HepG2 (cell line): ENCODE measurements around the gene GGA3. TPM values are rescaled to one million over a fixed set of nuclear protein-coding genes. Genes with fewer than 3 reads are reported as not detected.
A peak's percentile ranks its signal among the peaks of the same experiment; 100 is the strongest.

Experiments used
- ONECUT2 ChIP-seq: sonication (generic); formaldehyde crosslinking; IDR thresholded peaks from 2 replicates; pipeline ENCODE4 v1.4.0; 2020; ENCODE audit warnings: missing genetic modification reagents
- PAX8 ChIP-seq: sonication (generic); formaldehyde crosslinking; IDR thresholded peaks from 2 replicates; pipeline ENCODE4 v1.8.0; 2022; ENCODE audit warnings: mild to moderate bottlenecking, missing genetic modification reagents, borderline replicate concordance
- ZFP41 ChIP-seq: sonication (generic); formaldehyde crosslinking; IDR thresholded peaks from 2 replicates; pipeline ENCODE4 v1.4.0; 2020; ENCODE audit warnings: mild to moderate bottlenecking, missing genetic modification reagents, borderline replicate concordance
- ZNF136 ChIP-seq: sonication (generic); formaldehyde crosslinking; IDR thresholded peaks from 2 replicates; pipeline ENCODE4 v1.8.1; 2022; ENCODE audit warnings: low read depth, mild to moderate bottlenecking, moderate library complexity, missing genetic modification reagents
- ZNF407 ChIP-seq: sonication (generic); formaldehyde crosslinking; IDR thresholded peaks from one replicate; pipeline ENCODE4 v1.5.1; 2020; ENCODE audit warnings: mild to moderate bottlenecking, missing genetic modification reagents; ENCODE audit errors: not compliant biosample characterization
- ZNF790 ChIP-seq: sonication (generic); formaldehyde crosslinking; IDR thresholded peaks from 2 replicates; pipeline ENCODE4 v1.8.0; 2022; ENCODE audit warnings: missing genetic modification reagents, mild to moderate bottlenecking, borderline replicate concordance
- ZNF850 ChIP-seq: sonication (generic); formaldehyde crosslinking; conservative IDR thresholded peaks from 2 replicates; pipeline ENCODE4 v1.9.0; 2021; ENCODE audit warnings: mild to moderate bottlenecking, missing genetic modification reagents
- ZNF891 ChIP-seq: sonication (generic); formaldehyde crosslinking; IDR thresholded peaks from 2 replicates; pipeline ENCODE4 v1.5.0; 2020; ENCODE audit warnings: mild to moderate bottlenecking, missing genetic modification reagents
- polyA plus RNA-seq, 8 experiments: library from polyadenylated mRNA; depleted of rRNA in 3 of 8; stranded (reverse) in 7 of 8; unstranded in 1 of 8; fragments of >200 nt; fragmentation: Illumina TruSeq in 4 of 8; extraction: Trizol in 4 of 8; gene quantifications; 2 replicates each; pipeline versions ENCODE4 v1.2.1 to v1.2.3, GENCODE V29; 2011 to 2016; ENCODE audit warnings: low read depth in 4 of 8, missing spikeins in 1 of 8, mixed read lengths in 1 of 8; ENCODE audit not compliant: insufficient read depth in 1 of 8
- total RNA-seq, 5 experiments: library from RNA; depleted of rRNA; stranded (reverse); fragments of >200 nt; fragmentation: Illumina TruSeq; extraction: Trizol; gene quantifications; 2 replicates each; pipeline ENCODE4 v1.2.3, GENCODE V29; 2016; ENCODE audit warnings: low read depth in 1 of 5
- TF ChIP-seq, protein P1 (sequence below): sonication (generic); formaldehyde crosslinking; IDR thresholded peaks from 2 replicates; pipeline ENCODE4 v1.5.0; 2020; ENCODE audit warnings: mild to moderate bottlenecking, missing genetic modification reagents

The GGA3 gene
- total and polyA plus RNA-seq, 2 of the 13 experiments (the other 11 are each of a cell fraction or from before 2014, with no cell fraction given), result 28.4 to 43.7 TPM

- TF ChIP-seq ZNF136, result no peak
- 0 out of 2 replicates have a peak, but pooled peaks have one; percentile 26 for TF ChIP-seq PAX8 (CRISPR knock-in tag)
- no peak for TF ChIP-seq ZFP41
- TF ChIP-seq ZNF891 (CRISPR knock-in tag), result peak; percentile 49; the same call in 1 of the 2 replicates
- no peak for TF ChIP-seq ZNF850 (CRISPR knock-in tag)
- TF ChIP-seq, protein P1, sequence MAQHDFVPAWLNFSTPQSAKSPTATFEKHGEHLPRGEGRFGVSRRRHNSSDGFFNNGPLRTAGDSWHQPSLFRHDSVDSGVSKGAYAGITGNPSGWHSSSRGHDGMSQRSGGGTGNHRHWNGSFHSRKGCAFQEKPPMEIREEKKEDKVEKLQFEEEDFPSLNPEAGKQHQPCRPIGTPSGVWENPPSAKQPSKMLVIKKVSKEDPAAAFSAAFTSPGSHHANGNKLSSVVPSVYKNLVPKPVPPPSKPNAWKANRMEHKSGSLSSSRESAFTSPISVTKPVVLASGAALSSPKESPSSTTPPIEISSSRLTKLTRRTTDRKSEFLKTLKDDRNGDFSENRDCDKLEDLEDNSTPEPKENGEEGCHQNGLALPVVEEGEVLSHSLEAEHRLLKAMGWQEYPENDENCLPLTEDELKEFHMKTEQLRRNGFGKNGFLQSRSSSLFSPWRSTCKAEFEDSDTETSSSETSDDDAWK (CRISPR knock-in tag), result no peak
- TF ChIP-seq ONECUT2 (CRISPR knock-in tag), result peak; percentile 18; the same call in 1 of the 2 replicates
- no peak for TF ChIP-seq ZNF407 (CRISPR knock-in tag)
- TF ChIP-seq ZNF790 (CRISPR knock-in tag), result no peak
Observed at GRCh38 chr17:75271955-75272847, 10.8 kb upstream of the GGA3 start (continued).
